GM12878 (cell line): ENCODE results near the gene PIAS1. TPM values are rescaled to one million over a fixed set of nuclear protein-coding genes. Genes with fewer than 3 reads are reported as not detected.

Experiments
- ATAC-seq: fragments of 200-7000 bp; cut with Tn5 transposase; 3 replicates; pipeline ENCODE4 v1.9.1; 2020; ENCODE audit warnings: mild to moderate bottlenecking, moderate library complexity
- BruUV-seq: library from RNA; stranded (reverse); fragments of 400-500 nt; replicated peaks from 2 replicates; lab custom pipeline; 2021; lab: Mats Ljungman, UMichigan
- CTCF ChIA-PET: fragments of 300-600 bp; sonication (Branson Sonifier 250); formaldehyde crosslinking; extraction: SDS; loops from one replicate; lab custom pipeline; 2021; ENCODE audit warnings: inconsistent platforms; lab: Yijun Ruan, JAX
- POLR2A ChIA-PET: fragments of 350-600 bp; formaldehyde crosslinking; extraction: SDS; loops from one replicate; lab custom pipeline; 2021; ENCODE audit warnings: inconsistent platforms; lab: Charles Lee
- RAD21 ChIA-PET: fragments of 300-600 bp; sonication (Branson Sonifier 250); formaldehyde crosslinking; loops from one replicate; lab custom pipeline; 2023; ENCODE audit warnings: antibody characterized with exemption; ENCODE audit not compliant: unreplicated experiment; lab: Charles Lee
- SMC1A ChIA-PET: fragments of 300-600 bp; sonication (Branson Sonifier 250); formaldehyde crosslinking; loops from one replicate; lab custom pipeline; 2023; ENCODE audit not compliant: unreplicated experiment, uncharacterized antibody; lab: Charles Lee
- DNase-seq: peaks from one replicate; pipeline ENCODE4 v3.0.0-alpha.2; 2011; ENCODE audit warnings: low read depth, low spot score
- FAIRE-seq: peaks from 3 replicates; lab custom pipeline; 2011; peaks lifted over from hg19 to GRCh38; lab: Jason Lieb, UNC
- H2AFZ ChIP-seq: 2 replicates; pipeline ENCODE4 v1.6.0; 2011; ENCODE audit warnings: low read depth, low read length, control low read depth; ENCODE audit not compliant: control insufficient read depth
- H3K27ac ChIP-seq: 2 replicates; pipeline ENCODE4 v1.5.1; 2011; ENCODE audit warnings: control low read depth; ENCODE audit not compliant: control insufficient read depth, insufficient read depth
- H3K27me3 ChIP-seq, 2 experiments: replicated peaks in 1 of 2; 2 replicates each; pipeline versions ENCODE4 v1.6.0 to v1.6.1; 2011; ENCODE audit warnings: low read length in 1 of 2; ENCODE audit not compliant: control insufficient read depth in 2 of 2, insufficient read depth in 2 of 2
- H3K36me3 ChIP-seq, 2 experiments: 2 replicates each; pipeline ENCODE4 v1.5.1; 2011; ENCODE audit warnings: low read length in 1 of 2; ENCODE audit not compliant: control insufficient read depth in 2 of 2, insufficient read depth in 2 of 2
- H3K4me1 ChIP-seq: 2 replicates; pipeline ENCODE4 v1.6.1; 2011; ENCODE audit warnings: mild to moderate bottlenecking, low read length, moderate library complexity, mixed read lengths; ENCODE audit not compliant: control insufficient read depth, insufficient read depth
- H3K4me2 ChIP-seq: 2 replicates; pipeline ENCODE4 v1.6.0; 2011; ENCODE audit warnings: control low read depth; ENCODE audit not compliant: control insufficient read depth, insufficient read depth
- H3K4me3 ChIP-seq: fragments of 200-600 bp; sonication (generic); 2 replicates; pipeline ENCODE4 v1.5.1; 2016
- H3K79me2 ChIP-seq: 2 replicates; pipeline ENCODE4 v1.6.0; 2011; ENCODE audit warnings: low read length; ENCODE audit not compliant: control insufficient read depth, insufficient read depth
- H3K9ac ChIP-seq: 2 replicates; pipeline ENCODE4 v1.8.0; 2011; ENCODE audit warnings: low read length, control low read depth, mixed read lengths; ENCODE audit not compliant: control insufficient read depth, insufficient read depth
- H3K9me3 ChIP-seq: replicated peaks from 3 replicates; pipeline ENCODE4 v1.5.1; 2011; ENCODE audit warnings: mild to moderate bottlenecking, low read length; ENCODE audit not compliant: control insufficient read depth, insufficient read depth
- H4K20me1 ChIP-seq: 2 replicates; pipeline ENCODE4 v1.6.0; 2011; ENCODE audit not compliant: control insufficient read depth, insufficient read depth
- ATF2 ChIP-seq: IDR thresholded peaks from 2 replicates; pipeline ENCODE4 v1.6.1; 2012; ENCODE audit warnings: low read length, inconsistent platforms
- CBFB ChIP-seq: IDR thresholded peaks from 2 replicates; pipeline ENCODE4 v1.6.1; 2016; ENCODE audit warnings: antibody characterized with exemption, low read depth
- EP300 ChIP-seq, 2 experiments: fragments of 150-350 bp in 1 of 2; IDR thresholded peaks; 2 replicates each; pipeline ENCODE4 v1.6.1; 2011 to 2012; ENCODE audit warnings: low read depth in 2 of 2, low read length in 2 of 2, borderline replicate concordance in 1 of 2, improper control_type of control experiment in 1 of 2, inconsistent platforms in 1 of 2; ENCODE audit not compliant: control insufficient read depth in 1 of 2
- GABPA ChIP-seq: IDR thresholded peaks from 2 replicates; pipeline ENCODE4 v1.6.1; 2014; ENCODE audit warnings: antibody characterized with exemption, low read depth, mild to moderate bottlenecking, inconsistent platforms
- KLF5 ChIP-seq: fragments of 450-650 bp; IDR thresholded peaks from 2 replicates; pipeline ENCODE4 v1.6.1; 2014; ENCODE audit warnings: mild to moderate bottlenecking; ENCODE audit not compliant: partially characterized antibody
- MTA3 ChIP-seq: IDR thresholded peaks from 2 replicates; pipeline ENCODE4 v1.6.1; 2012; ENCODE audit warnings: low read length, inconsistent platforms, borderline replicate concordance
- RUNX3 ChIP-seq: IDR thresholded peaks from 2 replicates; pipeline ENCODE4 v1.6.1; 2012; ENCODE audit warnings: low read length, inconsistent platforms
- SKIL ChIP-seq: fragments of 450-650 bp; IDR thresholded peaks from 2 replicates; pipeline ENCODE4 v1.6.1; 2017; ENCODE audit warnings: mild to moderate bottlenecking, low read depth, inconsistent platforms; ENCODE audit not compliant: poor library complexity, severe bottlenecking
- SMAD1 ChIP-seq: fragments of 450-650 bp; IDR thresholded peaks from 2 replicates; pipeline ENCODE4 v1.6.1; 2018; ENCODE audit warnings: mild to moderate bottlenecking, low read depth; ENCODE audit not compliant: partially characterized antibody
- USF1 ChIP-seq: IDR thresholded peaks from 2 replicates; pipeline ENCODE4 v1.6.1; 2011; ENCODE audit warnings: borderline replicate concordance, low read depth, mild to moderate bottlenecking, moderate library complexity, mixed read lengths, low read length; ENCODE audit not compliant: insufficient read depth; ENCODE audit errors: extremely low read length
- WRNIP1 ChIP-seq: IDR thresholded peaks from 2 replicates; pipeline ENCODE4 v1.6.1; 2011; ENCODE audit warnings: low read depth, low read length, improper control_type of control experiment, borderline replicate concordance
- ZNF592 ChIP-seq: fragments of 450-650 bp; IDR thresholded peaks from 2 replicates; pipeline ENCODE4 v1.6.1; 2017; ENCODE audit warnings: mild to moderate bottlenecking, moderate library complexity
- WGBS: methylation state at CpG from one replicate; pipeline ENCODE4 v1.1.6; 2016; ENCODE audit warnings: low lambda C conversion rate; ENCODE audit not compliant: insufficient replicate concordance, insufficient coverage; ENCODE audit errors: missing lambda C conversion rate; 5-methylcytosine and 5-hydroxymethylcytosine counted together
- in situ Hi-C: fragments of 300-500 bp; cut with MboI; formaldehyde crosslinking; loops from 9 replicates; pipeline ENCODE4 v1.14.3; 2018; ENCODE audit warnings: mixed read lengths
- intact Hi-C: fragments of 100-400 bp; cut with micrococcal nuclease; formaldehyde crosslinking; loops from one replicate; pipeline ENCODE4 v1.14.2; 2022; ENCODE audit not compliant: unreplicated experiment
- polyA plus RNA-seq, 11 experiments: library from polyadenylated mRNA; depleted of rRNA in 4 of 11; unstranded in 6 of 11; stranded (reverse) in 5 of 11; fragments of >200 nt; fragmentation: Nextera tagmentation in 4 of 11; fragmentation: Illumina TruSeq in 1 of 11; extraction: Ambion mirVana in 4 of 11; extraction: Trizol in 1 of 11; gene quantifications; 1 replicate in 1 of 11; 2 replicates in 10 of 11; pipeline versions ENCODE4 v1.2.1 to v1.2.3, GENCODE V29; 2011 to 2016; ENCODE audit warnings: inconsistent platforms in 2 of 11, missing spikeins in 2 of 11, low read depth in 1 of 11
- total RNA-seq, 4 experiments: library from RNA; depleted of rRNA in 3 of 4; stranded (reverse); fragments of >200 nt in 3 of 4; fragmentation: Illumina TruSeq in 1 of 4; extraction: Trizol in 1 of 4; gene quantifications; 2 replicates each; pipeline versions ENCODE4 v1.2.1 to v1.2.3, GENCODE V29; 2013 to 2021

Gene PIAS1
- total and polyA plus RNA-seq, 10 of the 15 experiments (the other 5 are each of a cell fraction or from before 2014, with no cell fraction given), result 20.2 to 96.3 (median 37.0) TPM

GRCh38 chr15:68176601-68177000 lies 122.5 kb downstream of the PIAS1 start:
- in situ Hi-C loops, result no loop called here
- BruUV-seq, result no TSS peak
- Histone ChIP-seq H2AFZ (no peak overlapping the region), H3K9ac (no peak overlapping the region), H3K27ac (no peak overlapping the region), H3K4me1 (no peaks in the 10 kb centered on the region), H3K27me3 (no peaks in the 10 kb centered on the region), H3K36me3 (peaks cover 5 to 31% of the 10 kb centered on the region in 2 experiments), H3K9me3 (no peaks in the 10 kb centered on the region), H3K4me3 (no peak overlapping the region), H3K79me2 (no peaks in the 10 kb centered on the region), H4K20me1 (peaks cover 3% of the 10 kb centered on the region; the same call in 1 of the 2 replicates), H3K4me2 (no peak overlapping the region)
- no peak for DNase-seq
- ChIA-PET CTCF (interaction anchor here (0.6 to 1.3 kb wide), 3 partner anchors 12 to 23 kb away, joined by 3 read pairs; no protein-coding TSS in a partner anchor), RAD21 (no interaction called here), SMC1A (interaction anchor here (1.2 to 2.2 kb wide), 2 partner anchors 13 to 323 kb away, joined by 3 to 14 read pairs; no protein-coding TSS in a partner anchor), POLR2A (no interaction called here)
- 93% methylated on average over 3 of the region's 3 CpGs for WGBS
- FAIRE-seq, result no peak
- intact Hi-C loops, result no loop called here
- no peak for ATAC-seq
- TF ChIP-seq SMAD1 (no peak), USF1 (no peak), SKIL (no peak), KLF5 (no peak), WRNIP1 (no peak), EP300 (IDR thresholded peaks at IDR 0.05; ENCODE audit: borderline replicate concordance in 1 of 2, control insufficient read depth in 1 of 2, low read depth in 2 of 2, low read length in 2 of 2) (no peak), GABPA (no peak), ZNF592 (no peak), MTA3 (no peak), ATF2 (no peak), RUNX3 (no peak), CBFB (no peak)
